NCI-H2227 (cell line): ENCODE results near the gene PDSS1.

ENCODE experiments used
- DNase-seq: peaks from one replicate; lab custom pipeline; 2025; ENCODE audit not compliant: unreplicated experiment; lab: John Stamatoyannopoulos, UW

Gene PDSS1

DNA sequence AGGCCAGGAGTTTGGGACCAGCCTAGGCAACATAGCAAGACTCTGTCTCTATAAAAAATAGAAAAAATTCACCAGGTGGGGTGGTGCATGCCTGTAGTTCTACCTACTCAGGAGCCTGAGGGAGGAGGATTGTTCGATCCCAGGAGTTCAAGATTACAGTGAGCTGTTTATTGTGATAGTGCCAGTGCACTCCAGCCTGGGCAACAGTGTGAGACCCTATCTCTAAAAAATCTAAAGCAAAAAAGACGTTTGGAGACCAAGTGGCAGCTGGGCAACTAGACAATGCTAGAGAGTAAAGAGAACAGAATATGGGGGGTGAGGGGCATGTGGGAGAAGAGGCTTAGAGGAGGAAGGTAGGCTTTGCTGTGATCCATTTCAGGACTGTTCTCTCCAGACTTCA, 1.4 kb downstream of the PDSS1 start:
- no peak for DNase-seq

DNA sequence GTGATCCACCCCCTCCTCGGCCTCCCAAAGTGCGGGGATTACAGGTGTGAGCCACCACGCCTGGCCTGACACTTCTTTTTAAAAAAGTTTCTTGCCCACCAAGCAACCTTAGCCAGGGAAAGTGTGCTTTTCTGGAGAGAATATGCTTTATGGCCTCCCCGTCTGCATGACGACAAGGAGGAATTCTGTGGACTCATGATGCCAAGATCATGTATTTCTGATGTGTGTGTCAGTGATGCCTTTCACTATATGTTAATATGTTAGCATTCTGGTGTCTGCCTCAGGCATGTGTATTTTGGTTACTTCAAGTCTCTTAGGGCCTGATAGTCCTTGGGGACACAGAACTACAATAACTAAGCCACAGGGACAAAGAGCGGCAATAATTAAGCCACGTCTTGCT, 2.1 kb downstream of the PDSS1 start:
- no peak for DNase-seq

DNA sequence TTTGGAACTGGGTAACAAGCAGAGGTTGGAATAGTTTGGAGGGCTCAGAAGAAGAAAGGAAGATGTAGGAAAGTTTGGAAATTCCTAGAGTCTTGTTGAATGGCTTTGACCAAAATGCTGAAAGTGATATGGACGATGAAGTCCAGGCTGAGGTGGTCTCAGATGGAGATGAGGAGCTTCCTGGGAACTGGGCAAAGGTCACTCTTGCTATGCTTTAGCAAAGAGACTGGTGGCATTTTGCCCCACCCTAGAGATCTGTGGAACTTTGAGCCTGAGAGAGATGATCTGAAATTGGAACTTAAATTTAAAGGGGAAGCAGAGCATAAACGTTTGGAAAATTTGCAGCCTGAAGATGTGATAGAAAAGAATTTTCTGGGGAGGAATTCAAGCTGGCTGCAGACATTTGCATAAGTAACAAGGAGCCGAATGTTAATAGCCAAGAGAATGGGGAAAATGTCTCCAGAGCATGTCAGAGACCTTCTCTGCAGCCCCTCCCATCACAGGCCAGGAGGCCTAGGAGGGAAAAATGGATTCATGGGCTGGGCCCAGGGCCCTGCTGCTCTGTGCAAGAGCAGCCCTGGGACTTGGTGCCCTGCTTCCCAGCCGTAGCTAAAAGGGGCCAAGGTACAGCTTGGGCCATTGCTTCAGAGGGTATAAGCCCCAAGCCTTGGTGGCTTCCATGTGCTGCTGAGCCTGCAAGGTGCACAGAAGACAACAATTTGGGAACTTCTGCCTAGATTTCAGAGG, 3.6 kb downstream of the PDSS1 start:
- no peak for DNase-seq

DNA sequence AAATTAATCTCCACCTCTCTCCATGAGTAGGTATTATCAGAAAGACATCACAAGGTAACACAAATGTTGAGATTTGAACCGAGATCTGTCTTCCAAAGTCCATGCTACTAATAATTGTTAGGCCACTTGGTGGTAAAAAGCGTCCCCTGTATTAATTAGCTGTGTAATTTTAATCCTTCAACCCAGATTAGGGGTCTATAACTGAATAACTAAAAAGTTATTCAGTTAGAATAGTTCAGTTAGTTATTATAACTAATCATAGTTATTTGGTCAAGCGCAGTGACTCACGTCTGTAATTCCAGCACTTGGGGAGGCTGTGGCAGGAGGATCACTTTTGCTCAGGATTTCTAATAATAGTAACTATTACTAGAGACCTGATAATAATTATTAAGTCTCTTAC, 5.6 kb downstream of the PDSS1 start:
- DNase-seq = no peak

DNA sequence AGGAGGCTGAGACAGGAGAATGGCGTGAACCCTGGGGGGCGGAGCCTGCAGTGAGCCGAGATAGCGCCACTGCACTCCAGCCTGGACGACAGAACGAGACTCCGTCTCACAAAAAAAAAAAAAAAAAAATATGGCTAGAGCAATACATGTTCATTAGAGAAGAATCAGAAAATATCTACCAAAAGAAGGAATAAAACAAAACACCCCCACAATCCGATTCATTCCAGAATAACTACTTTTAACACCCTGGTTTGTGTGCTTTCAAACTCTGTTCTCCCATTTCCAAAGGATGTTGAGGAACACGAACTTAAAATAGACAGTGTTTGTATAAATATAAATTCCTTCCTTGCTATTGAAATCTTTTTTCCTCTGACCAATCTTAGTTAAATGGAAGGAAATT, 6.5 kb downstream of the PDSS1 start:
- no peak for DNase-seq

DNA sequence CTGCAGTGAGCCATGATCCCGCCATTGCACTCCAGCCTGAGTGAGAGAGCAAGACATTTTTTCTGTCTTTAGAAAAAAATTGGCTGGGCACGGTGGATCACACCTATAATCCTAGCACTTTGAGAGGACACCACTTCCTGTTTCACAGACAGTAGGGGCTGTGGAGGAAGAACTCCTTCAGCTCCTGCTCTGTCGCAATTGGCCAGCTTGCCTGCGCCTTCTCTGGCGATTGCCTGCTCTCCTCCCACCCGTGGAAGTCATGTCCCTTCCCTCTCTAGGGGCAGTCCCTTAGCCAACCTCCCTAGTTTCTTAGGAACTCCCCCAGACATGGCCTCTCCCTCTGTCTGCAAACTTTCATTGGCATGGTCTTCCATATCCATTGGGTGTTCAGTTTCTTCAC, 8.7 kb downstream of the PDSS1 start:
- no peak for DNase-seq

DNA sequence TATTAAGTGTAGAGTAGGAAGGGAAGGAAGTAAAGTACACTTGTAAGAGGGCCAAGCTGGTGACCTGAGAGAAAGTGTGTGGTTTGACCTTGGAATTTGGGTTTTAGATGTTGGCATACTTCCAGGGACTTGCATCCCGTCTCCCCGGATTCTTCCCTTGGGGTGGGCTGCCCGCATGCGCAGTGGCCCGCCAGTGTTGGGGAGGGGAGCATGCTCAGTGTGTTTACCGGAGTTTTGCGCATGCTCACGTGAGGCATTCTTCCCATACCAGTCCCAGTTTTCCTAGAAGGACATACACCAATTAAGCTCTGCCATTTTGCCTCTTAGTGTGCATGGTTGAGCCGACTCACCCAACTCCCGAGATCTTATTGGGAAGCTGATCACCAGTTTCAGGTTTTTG, 9.4 kb downstream of the PDSS1 start:
- no peak for DNase-seq

DNA sequence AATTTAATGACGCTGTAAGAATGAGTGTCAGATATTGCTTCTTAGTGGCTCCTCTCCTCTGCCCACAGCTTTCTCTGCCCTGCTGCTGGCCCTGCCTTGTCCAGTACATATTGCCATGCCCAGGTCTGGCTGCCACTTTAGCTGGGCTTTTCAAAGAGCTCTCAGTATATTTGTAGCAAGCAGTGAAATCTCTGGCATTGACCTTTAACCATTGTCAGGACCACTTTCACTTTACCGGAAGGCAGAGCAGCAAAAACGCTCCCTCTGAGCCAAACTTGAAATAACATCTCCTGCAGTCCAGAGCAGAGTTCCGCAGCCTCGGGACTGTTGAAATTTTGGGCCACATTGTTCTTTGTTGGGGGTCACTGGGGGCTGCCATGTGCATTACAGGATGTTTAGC, 13.8 kb downstream of the PDSS1 start:
- no peak for DNase-seq

DNA sequence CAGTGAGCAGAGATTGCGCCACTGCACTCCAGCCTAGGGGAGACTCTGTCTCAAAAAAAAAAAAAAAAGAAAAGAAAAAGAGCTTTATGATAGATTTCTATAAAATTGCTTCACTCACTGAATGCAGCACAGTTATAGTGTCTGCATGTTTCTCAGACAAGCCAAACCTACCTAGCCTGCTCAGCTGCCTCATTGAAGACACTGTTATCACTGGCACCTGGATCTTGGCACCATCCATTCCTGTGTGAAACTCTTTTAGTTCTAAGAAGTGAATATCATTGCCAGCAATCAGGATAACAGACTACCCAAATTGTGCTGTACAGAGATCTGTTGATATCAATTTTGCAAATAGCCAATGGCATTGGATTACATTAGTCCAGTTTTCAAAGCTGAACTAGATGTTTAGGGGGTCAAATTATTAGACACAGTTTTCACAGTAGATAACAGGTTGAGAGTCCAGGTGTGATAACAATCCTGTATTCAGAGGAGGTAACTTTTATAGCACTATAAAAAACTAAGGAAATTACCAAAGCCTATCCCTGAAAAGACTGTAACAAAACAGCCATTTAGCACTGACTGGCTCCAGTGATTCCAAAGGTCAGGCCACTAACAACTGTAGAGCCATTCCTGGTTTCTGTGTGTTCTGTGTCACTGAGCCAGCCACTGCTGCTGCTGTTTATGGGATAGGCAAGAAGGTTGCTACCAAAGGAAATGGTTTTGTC, 17.1 kb downstream of the PDSS1 start:
- DNase-seq = no peak

DNA sequence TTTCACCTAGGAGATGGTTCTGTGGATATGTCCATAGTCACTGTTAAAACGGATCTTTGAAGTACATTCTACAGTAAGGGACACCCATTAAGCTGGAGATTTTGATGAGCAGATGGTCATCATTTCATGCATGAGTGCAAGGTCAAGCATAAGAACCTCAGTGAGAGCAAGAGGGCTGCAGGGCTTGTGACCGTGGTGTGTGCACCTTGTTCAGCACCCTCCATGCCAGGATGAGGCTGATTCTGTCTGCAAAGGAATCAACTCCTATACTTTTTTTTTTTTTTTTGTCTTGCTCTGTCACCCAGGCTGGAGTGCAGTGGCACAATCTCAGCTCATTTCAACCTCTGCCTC, 17.6 kb downstream of the PDSS1 start:
- no peak for DNase-seq

DNA sequence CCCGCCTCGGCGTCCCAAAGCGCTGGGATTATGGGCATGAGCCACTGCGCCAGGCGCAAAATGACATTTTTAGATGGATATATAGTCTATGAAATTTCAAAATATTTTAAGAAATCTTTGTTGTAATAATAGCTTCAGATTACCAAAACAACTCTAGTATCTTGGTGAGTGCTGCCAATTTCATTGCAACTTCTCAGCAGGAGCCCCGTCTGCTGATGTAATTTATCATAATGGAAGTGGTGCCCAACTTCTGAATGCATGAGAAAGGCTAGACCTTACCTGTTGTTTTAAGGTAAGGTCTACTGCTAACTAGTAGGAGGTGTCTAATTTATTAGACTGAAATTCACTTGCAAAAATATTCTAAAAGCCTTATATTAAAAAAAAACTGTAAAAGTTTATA, 20.0 kb downstream of the PDSS1 start:
- DNase-seq = no peak

DNA sequence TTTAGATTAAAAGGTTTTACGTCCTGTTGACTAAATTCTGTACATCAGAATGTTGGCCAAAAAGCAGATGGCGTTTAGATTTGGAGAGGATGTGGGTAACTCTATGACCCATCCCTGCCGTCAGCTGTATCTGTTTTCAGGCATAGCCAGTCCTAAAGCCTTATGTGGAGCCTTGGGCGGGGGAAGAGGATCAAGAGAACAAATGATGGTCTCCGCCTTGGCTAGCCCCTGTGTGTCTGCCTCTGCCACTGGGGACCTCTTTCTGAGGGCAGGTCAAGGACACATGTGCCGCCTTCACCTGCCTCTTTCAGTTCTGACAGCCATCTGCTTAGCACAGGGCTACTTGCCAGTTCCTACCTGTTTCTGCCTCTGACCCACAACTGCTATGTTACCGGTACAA, 24.1 kb downstream of the PDSS1 start:
- DNase-seq = no peak

DNA sequence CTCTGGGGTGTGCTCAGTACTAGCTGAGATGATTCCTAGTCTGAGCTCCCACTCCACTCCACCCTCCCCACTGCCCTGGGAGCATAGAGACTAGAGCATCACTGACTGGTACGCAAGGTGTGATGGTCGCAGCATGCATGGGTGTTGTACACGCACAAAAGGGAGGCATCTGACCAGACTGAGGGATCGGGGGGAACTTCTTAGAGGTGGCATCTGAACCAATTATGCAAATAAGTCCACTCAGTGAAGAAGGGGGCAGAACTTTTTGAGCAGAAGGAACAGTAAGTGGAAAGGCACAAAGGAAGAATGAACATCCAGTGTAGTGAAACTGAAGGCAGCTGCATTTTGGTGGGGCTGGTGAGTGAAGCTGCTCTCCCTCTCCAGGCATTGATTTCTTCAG, 25.5 kb downstream of the PDSS1 start:
- DNase-seq = no peak

DNA sequence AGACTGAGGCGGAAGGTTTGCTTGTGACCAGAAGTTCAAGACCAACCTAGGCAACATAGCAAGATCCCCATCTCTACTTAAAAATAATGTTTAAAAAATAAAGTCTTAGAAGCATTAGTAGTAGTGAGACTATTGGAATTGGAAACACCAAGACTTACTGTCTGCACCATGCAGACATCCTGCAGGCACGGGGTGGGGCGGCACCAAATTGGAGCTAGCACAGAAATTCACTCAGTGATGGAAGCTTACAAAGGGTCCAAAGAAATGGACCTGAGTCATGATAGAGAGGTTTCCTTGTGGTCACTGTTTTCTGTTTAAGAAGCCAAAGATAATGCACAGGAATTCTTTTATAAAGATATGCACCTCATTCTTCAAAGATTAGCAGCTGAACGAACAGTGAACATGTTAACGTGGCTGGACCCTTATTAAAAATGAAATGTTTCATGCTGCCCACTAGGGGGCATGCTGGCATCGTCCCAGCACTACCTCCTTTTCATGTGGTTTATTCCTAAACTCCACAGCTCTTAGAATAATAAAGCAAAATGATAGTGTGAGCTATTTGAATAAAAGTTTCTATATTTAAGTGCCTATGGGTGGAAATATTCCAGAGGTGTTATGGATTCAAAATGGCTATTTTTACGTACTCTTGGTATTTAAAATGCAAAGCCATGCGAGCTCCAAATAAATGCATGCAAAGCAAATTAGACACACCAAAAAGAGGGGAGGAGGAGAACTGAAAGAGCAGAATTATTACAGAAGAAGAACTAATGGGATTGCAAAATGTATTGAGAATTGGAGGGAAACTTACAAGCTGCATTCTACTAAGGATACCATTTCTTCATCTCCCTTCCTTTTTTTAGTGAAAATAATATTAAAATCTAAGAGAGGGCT, 28.6 kb downstream of the PDSS1 start:
- peak; percentile 18 for DNase-seq

DNA sequence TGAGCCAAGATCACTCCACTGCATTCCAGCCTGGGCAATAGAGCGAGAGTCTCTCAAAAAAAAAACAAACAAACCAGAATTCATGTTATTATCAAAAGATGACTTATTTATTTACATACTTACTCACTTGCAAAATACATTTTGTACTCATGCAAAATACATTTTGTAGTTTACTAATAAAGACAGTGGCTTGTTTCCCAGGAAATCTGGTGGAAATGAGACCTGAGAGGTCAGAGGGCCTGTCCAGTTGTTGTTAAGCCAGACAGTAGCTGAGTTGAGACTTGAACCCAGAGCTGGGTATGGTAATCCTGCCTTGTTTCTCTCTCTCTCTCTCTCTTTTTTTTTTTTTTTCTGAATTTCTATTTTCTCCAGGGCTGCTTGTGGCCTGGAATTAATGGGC, 29.5 kb downstream of the PDSS1 start:
- no peak for DNase-seq

DNA sequence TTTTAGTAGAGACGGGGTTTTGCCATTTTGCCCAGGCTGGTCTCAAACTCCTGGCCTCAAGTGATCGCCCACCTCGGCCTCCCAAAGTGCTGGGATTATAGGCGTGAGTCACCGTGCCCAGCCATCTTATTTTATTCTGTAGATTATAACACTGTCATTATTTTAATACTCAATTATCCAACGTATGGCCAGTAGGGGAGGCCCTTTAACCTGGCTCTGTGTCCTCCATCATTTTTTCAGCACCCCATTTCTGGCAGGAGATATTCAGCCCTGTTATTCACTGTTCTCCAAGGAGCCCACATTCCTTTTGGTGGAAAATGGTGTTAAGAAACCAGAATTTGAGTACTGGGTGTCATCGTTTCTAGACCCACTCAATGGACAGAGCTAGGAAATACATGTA, 31.5 kb downstream of the PDSS1 start:
- no peak for DNase-seq

DNA sequence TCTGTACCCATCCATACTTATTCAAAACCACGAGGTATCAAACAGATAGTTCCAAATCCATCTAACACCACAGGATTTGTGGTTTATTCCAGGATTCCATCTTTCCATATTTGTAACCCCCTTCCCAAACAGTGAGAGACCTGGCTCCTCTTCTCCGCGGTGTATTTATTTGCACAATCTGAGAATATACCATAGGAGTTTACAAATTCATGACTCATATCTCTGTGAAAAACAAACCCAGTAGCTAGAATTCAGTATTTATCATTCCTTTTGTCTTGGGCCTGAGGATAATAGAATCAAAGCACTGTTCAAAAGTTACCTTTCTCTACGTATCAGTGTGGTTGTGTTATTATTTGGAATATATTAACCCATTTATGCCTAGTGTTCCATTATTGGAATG, 31.9 kb downstream of the PDSS1 start:
- DNase-seq = no peak

DNA sequence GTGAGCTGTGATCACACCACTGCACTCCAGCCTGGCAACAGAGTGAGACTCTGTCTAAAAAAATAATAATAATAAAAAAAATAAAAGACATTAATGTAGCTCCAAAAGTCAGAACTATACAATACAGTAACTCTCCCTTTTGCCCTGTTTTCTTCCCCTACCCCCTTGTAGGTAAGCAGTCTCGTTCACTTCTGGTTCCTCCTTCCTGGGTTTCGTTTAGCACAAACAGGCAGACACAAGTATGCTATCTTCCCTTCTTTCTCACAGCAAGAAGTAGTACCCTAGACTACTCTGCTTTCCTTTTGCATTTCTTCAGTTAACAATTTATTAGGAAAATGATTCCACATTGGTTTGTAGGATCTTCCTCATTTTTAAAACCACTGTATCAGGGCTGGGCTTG, 33.1 kb downstream of the PDSS1 start:
- no peak for DNase-seq

DNA sequence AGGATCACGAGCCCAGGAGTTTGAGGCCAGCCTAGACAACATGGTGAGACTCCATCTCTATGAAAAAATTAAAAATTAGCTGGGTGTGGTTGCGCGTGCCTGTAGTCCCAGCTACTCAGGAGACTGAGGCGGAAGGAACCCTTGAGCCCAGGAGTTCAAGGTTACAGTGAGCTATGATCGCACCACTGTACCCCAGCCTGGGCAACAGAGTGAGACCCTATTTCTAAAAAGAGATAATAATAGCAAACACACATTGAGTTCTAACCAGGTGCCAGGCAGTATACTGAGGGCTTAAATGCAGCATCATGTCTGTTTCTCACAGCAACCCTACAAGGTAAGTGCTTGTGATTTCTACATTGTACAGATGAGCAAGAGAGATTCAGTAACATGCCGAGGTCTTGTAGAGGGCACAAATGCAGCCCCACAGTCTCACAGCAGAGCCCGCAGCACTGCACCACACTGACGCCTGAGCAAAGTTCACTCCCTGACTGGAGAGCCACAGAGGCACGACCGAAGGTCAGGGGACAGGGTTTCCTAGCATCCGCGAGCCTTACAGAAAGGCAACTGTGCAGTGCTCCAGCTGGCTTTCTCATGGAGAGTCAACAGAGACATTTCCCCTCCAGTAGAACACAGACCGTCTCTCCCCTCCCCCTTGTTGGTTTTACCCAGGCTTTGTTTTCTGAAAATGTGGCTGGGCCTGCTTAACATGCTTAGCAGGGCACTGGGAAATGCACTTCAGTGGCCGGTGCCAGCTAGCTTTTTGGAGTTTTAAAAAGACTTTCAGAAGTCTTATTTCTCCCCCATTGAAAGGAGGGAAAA, 36.5 kb downstream of the PDSS1 start:
- no peak for DNase-seq

DNA sequence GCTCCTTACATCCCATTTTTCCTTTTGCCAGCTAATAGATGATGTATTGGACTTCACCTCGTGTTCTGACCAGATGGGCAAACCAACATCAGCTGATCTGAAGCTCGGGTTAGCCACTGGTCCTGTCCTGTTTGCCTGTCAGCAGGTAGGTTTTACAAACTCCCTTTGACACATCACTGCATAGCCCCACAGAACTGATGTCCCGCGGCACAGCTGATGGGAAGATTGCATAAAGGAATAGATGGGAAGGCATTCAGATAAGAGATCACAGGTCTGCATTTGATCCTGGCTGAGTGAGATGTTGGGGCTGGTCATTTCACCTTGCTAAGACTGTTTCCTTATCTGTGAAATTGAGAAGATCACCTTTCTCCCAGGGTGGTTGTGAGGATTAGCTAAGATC, 37.9 kb downstream of the PDSS1 start:
- DNase-seq = no peak

DNA sequence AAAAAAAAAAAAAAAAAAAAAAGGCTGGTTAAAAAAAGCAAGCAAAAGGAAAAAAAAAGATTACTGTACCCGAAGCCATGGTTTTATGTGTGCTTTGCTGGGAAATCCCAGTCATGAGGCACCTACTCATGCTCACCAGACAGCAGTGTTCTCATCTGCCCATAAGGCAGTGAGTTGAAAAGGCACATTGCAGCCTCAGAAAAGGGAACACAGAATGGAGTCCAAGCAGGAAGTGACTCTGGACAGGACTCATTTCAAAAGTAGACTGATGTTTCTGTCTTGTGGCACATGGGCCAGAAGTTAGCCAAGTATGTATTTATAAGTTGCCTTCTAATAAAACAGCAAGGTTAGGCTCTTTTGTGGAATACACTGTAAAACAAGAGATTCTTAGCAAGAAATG, 40.2 kb downstream of the PDSS1 start:
- no peak for DNase-seq
